Effector memory CD4-positive, alpha-beta T cell (primary cell): Measurements from ENCODE around the gene PDE5A.
"Not testable (repeated sequence)": the region's sequence is repeated elsewhere in the genome, so short reads cannot be mapped to it uniquely, and the experiment has no call there.

Experiments
- DNase-seq, 3 donors: peaks; one replicate each; pipeline ENCODE4 v3.0.0-alpha.2; 2020
- H3K27ac ChIP-seq: 2 replicates; pipeline ENCODE4 v1.7.0; 2013; ENCODE audit warnings: mild to moderate bottlenecking, low read length, moderate library complexity; ENCODE audit not compliant: insufficient read depth, poor library complexity, severe bottlenecking
- H3K27me3 ChIP-seq: replicated peaks from 2 replicates; pipeline ENCODE4 v1.7.0; 2013; ENCODE audit warnings: mild to moderate bottlenecking, low read length; ENCODE audit not compliant: insufficient read depth, control insufficient read depth, poor library complexity, severe bottlenecking
- H3K36me3 ChIP-seq: 2 replicates; pipeline ENCODE4 v1.7.0; 2013; ENCODE audit warnings: mild to moderate bottlenecking, low read length, moderate library complexity; ENCODE audit not compliant: control insufficient read depth, insufficient read depth
- H3K4me1 ChIP-seq: 2 replicates; pipeline ENCODE4 v1.7.0; 2013; ENCODE audit warnings: low read length, mild to moderate bottlenecking; ENCODE audit not compliant: control insufficient read depth, insufficient read depth, poor library complexity, severe bottlenecking
- H3K4me3 ChIP-seq: 2 replicates; pipeline ENCODE4 v1.7.0; 2013; ENCODE audit warnings: low read length, low read depth, mild to moderate bottlenecking; ENCODE audit not compliant: insufficient read depth, poor library complexity, severe bottlenecking
- H3K9me3 ChIP-seq: 2 replicates; pipeline ENCODE4 v1.7.0; 2013; ENCODE audit warnings: mild to moderate bottlenecking, low read length, moderate library complexity; ENCODE audit not compliant: control insufficient read depth

PDE5A gene

DNA sequence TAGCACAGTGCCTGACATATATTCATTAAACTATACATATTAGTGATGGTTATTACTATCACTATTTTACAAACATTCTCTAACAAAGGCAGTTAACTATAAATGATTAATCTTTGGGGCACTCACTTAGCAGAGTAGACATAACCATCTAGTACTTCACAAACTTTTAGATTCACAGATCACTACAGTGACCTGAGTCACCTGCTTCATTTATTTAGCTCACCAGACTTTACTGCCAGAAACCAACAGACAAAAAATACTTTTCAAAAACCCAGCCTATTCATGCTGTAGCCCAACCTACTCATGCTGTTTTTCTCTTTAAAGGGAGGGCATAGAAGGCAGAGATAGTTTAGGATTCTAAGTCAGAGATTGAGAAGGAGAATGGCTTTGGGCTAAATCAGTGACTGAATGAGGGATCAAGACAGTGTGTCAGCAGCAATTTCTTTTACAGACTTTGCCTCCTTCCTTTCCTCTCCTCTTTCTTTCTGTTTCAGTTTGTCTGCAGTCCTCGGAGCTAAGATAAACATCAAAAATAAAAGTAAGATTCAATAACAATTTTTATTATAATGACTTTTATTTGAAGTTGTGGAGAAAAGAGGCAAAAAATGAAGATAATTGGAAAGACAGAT, 34.7 kb upstream of the PDE5A start:
- Histone ChIP-seq H3K27me3 (no peaks in the 10 kb centered on the region), H3K4me1 (no peaks in the 10 kb centered on the region), H3K4me3 (no peak overlapping the region), H3K36me3 (no peaks in the 10 kb centered on the region), H3K27ac (no peak overlapping the region), H3K9me3 (no peaks in the 10 kb centered on the region)
- DNase-seq, result no peak

GRCh38 chr4:119662612-119663011, 34.0 kb upstream of the PDE5A start:
- H3K36me3 ChIP-seq, DNase-seq: not testable (repeated sequence)

GRCh38 chr4:119661231-119661630, 32.6 kb upstream of the PDE5A start:
- no peak for DNase-seq
- Histone ChIP-seq H3K36me3 (no peaks in the 10 kb centered on the region), H3K4me3 (no peak overlapping the region), H3K9me3 (no peaks in the 10 kb centered on the region), H3K27ac (no peak overlapping the region), H3K4me1 (no peaks in the 10 kb centered on the region), H3K27me3 (no peaks in the 10 kb centered on the region)

More at GRCh38 chr4:119662612-119663011, 34.0 kb upstream of the PDE5A start:
- not testable (repeated sequence) for H3K4me3 ChIP-seq, H3K4me1 ChIP-seq, H3K9me3 ChIP-seq, H3K27ac ChIP-seq, H3K27me3 ChIP-seq

- DNase-seq, result no peak
- H3K36me3 ChIP-seq, result no peaks in the 10 kb centered on the region
- H3K4me3 ChIP-seq, result no peak overlapping the region
- H3K27me3 ChIP-seq, result no peaks in the 10 kb centered on the region
- H3K4me1 ChIP-seq, result no peaks in the 10 kb centered on the region
- no peaks in the 10 kb centered on the region for H3K9me3 ChIP-seq
- no peak overlapping the region for H3K27ac ChIP-seq
These were observed 31.0 kb upstream of the PDE5A start for GRCh38 chr4:119659576-119659975.

DNA sequence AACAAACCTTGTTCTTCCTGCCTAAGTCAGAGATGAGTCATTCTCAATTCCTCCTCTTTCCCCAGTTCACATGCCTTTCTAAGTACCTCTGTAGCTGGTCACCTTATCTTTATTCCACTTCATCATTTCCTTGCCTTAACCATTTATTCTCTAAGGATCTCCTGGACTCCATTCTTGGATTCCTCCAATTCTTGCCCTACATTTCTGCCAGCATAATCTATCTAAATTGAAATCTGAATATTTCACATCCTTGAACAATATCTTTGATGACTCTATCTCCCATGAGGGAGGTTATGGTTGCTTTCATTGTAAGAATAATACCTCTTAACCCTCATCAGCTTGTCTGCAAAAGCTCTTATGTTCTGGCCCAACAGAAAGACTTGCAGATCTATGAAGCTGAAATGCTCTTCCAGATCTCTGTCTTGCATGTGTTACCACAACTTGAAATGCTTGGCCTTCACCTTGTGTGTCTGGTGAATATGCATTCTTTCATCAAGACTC, 28.6 kb upstream of the PDE5A start:
- Histone ChIP-seq H3K36me3 (no peaks in the 10 kb centered on the region), H3K9me3 (no peaks in the 10 kb centered on the region), H3K27me3 (no peaks in the 10 kb centered on the region), H3K4me1 (no peaks in the 10 kb centered on the region), H3K4me3 (no peak overlapping the region), H3K27ac (no peak overlapping the region)
- DNase-seq, result no peak

- H3K4me1 ChIP-seq, result no peaks in the 10 kb centered on the region
- H3K4me3 ChIP-seq, result no peak overlapping the region
- no peaks in the 10 kb centered on the region for H3K36me3 ChIP-seq
- no peaks in the 10 kb centered on the region for H3K9me3 ChIP-seq
- H3K27ac ChIP-seq, result no peak overlapping the region
- DNase-seq, result no peak
- H3K27me3 ChIP-seq, result no peaks in the 10 kb centered on the region
These were observed 27.7 kb upstream of the PDE5A start for GRCh38 chr4:119656342-119656741.

DNA sequence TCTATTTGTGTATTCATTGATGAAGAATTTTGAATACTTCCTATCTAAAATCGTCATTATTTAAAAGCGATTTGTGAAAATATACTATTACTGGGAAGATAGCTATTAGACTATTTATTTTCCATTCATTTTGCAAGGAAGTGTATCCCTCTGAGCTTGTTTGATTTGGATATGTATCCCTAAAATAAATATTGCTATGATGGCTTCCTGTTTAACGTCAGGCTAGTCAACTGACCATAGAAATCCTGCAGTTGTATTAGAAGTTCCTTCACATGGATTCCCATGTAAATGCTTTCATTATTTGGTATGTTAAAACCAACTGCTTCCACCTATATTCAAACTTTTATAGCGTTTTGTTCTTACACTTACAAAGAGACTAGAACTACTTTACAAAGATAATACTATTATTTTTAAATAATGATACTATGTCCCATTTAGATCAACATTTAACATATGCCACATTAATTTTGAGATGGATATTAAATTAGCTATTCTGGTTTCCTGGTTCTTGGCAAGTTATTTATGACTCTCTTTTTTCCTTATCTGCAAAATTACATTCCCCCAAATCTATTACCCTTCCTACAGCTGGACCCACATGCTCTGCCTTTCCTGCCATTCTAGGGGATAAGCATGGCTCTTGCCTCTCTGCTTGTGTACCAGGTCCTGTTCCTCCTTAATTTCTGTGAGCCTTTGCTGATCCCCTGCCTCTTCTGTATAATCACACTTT, 26.7 kb upstream of the PDE5A start:
- no peaks in the 10 kb centered on the region for H3K9me3 ChIP-seq
- H3K36me3 ChIP-seq, result no peaks in the 10 kb centered on the region
- H3K4me3 ChIP-seq, result no peak overlapping the region
- H3K27ac ChIP-seq, result no peak overlapping the region
- H3K4me1 ChIP-seq, result no peaks in the 10 kb centered on the region
- H3K27me3 ChIP-seq, result no peaks in the 10 kb centered on the region
- DNase-seq, result no peak

DNA sequence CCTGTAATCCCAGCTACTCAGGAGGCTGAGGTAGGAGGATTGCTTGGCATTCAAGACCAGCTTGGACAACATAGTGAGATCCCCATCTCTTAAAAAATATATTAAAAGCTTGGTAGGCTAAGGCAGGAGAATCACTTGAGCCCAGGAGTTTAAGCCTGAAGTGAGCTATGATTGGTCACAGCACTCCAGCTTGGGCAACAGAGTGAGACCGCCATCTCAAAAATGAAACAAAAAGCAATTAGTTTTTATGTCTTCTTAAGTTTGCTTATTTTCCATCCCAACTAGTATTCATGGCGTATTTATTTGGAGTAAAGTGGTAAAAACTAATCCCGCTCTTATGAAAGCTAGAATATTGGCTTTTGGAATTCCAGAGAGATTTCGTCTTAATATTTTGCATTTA, 25.4 kb upstream of the PDE5A start:
- no peaks in the 10 kb centered on the region for H3K4me1 ChIP-seq
- no peak overlapping the region for H3K27ac ChIP-seq
- H3K36me3 ChIP-seq, result no peaks in the 10 kb centered on the region
- no peak overlapping the region for H3K4me3 ChIP-seq
- no peaks in the 10 kb centered on the region for H3K9me3 ChIP-seq
- DNase-seq, result no peak
- H3K27me3 ChIP-seq, result no peaks in the 10 kb centered on the region

GRCh38 chr4:119652998-119653397, 24.4 kb upstream of the PDE5A start:
- Histone ChIP-seq H3K4me1 (no peaks in the 10 kb centered on the region), H3K4me3 (no peak overlapping the region), H3K27ac (no peak overlapping the region), H3K36me3 (no peaks in the 10 kb centered on the region), H3K27me3 (no peaks in the 10 kb centered on the region), H3K9me3 (no peaks in the 10 kb centered on the region)
- no peak for DNase-seq

DNA sequence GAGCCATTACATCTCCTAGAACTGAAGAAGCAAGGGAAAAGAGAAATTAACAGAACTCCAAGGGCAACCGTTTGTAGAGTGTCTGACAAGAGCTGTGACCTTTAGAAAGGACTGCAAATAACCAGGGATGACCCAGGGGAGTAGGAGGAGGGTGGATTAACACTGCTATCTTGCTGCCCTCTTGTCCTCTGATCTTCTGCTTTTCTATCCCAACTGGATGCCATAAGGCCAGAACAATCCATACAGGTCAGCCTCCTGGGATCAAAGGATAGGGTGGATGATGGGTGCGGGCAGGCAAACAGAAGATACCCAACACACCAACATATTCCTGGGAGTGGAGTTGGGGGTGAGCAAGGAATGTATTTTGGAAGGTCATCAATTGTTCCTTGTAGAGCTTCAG, 19.8 kb upstream of the PDE5A start:
- Histone ChIP-seq H3K27ac (no peak overlapping the region), H3K4me1 (no peaks in the 10 kb centered on the region), H3K4me3 (no peak overlapping the region), H3K27me3 (no peaks in the 10 kb centered on the region), H3K36me3 (no peaks in the 10 kb centered on the region), H3K9me3 (no peaks in the 10 kb centered on the region)
- no peak for DNase-seq
